Neutrophil (primary cell): ENCODE measurements around the gene C5orf24.

Source experiments
- H3K27ac ChIP-seq: fragments of 200-600 bp; sonication (generic); 2 replicates; pipeline ENCODE4 v1.5.1; 2016; ENCODE audit warnings: mild to moderate bottlenecking, moderate library complexity
- H3K27me3 ChIP-seq: fragments of 200-600 bp; sonication (generic); 2 replicates; pipeline ENCODE4 v1.6.0; 2016; ENCODE audit warnings: mild to moderate bottlenecking
- H3K36me3 ChIP-seq: fragments of 200-600 bp; sonication (generic); 2 replicates; pipeline ENCODE4 v1.5.1; 2017
- H3K4me1 ChIP-seq, 2 experiments: fragments of 200-600 bp in 1 of 2; sonication (generic) in 1 of 2; 1 replicate in 1 of 2; 2 replicates in 1 of 2; pipeline versions ENCODE4 v1.5.1 to v1.6.1; 2013 to 2016; ENCODE audit warnings: low read depth in 1 of 2, low read length in 1 of 2, mild to moderate bottlenecking in 1 of 2, moderate library complexity in 1 of 2; ENCODE audit not compliant: control insufficient read depth in 1 of 2, insufficient read depth in 1 of 2
- H3K4me3 ChIP-seq, 2 experiments: fragments of 200-600 bp in 1 of 2; sonication (generic) in 1 of 2; 1 replicate in 1 of 2; 2 replicates in 1 of 2; pipeline ENCODE4 v1.5.1; 2013 to 2016; ENCODE audit warnings: low read depth in 1 of 2, low read length in 1 of 2, mild to moderate bottlenecking in 1 of 2, moderate library complexity in 1 of 2
- H3K9me3 ChIP-seq: fragments of 200-600 bp; sonication (generic); 2 replicates; pipeline ENCODE4 v1.5.1; 2016
- TF ChIP-seq, protein P1 (sequence below): fragments of 200-600 bp; sonication (generic); IDR thresholded peaks from 2 replicates; pipeline ENCODE4 v1.5.1; 2016; ENCODE audit warnings: antibody characterized with exemption

Gene C5orf24

GRCh38 chr5:134817006-134817405 lies 28.8 kb upstream of the C5orf24 start:
- peaks cover 72% of the 10 kb centered on the region for H3K36me3 ChIP-seq
- H3K4me3 ChIP-seq: no peak overlapping the region
- H3K9me3 ChIP-seq: no peaks in the 10 kb centered on the region
- TF ChIP-seq, protein P1, sequence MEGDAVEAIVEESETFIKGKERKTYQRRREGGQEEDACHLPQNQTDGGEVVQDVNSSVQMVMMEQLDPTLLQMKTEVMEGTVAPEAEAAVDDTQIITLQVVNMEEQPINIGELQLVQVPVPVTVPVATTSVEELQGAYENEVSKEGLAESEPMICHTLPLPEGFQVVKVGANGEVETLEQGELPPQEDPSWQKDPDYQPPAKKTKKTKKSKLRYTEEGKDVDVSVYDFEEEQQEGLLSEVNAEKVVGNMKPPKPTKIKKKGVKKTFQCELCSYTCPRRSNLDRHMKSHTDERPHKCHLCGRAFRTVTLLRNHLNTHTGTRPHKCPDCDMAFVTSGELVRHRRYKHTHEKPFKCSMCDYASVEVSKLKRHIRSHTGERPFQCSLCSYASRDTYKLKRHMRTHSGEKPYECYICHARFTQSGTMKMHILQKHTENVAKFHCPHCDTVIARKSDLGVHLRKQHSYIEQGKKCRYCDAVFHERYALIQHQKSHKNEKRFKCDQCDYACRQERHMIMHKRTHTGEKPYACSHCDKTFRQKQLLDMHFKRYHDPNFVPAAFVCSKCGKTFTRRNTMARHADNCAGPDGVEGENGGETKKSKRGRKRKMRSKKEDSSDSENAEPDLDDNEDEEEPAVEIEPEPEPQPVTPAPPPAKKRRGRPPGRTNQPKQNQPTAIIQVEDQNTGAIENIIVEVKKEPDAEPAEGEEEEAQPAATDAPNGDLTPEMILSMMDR: no peak
- no peak overlapping the region for H3K27ac ChIP-seq
- H3K4me1 ChIP-seq: peaks cover 0 to 11% of the 10 kb centered on the region in 2 experiments
- no peaks in the 10 kb centered on the region for H3K27me3 ChIP-seq

DNA sequence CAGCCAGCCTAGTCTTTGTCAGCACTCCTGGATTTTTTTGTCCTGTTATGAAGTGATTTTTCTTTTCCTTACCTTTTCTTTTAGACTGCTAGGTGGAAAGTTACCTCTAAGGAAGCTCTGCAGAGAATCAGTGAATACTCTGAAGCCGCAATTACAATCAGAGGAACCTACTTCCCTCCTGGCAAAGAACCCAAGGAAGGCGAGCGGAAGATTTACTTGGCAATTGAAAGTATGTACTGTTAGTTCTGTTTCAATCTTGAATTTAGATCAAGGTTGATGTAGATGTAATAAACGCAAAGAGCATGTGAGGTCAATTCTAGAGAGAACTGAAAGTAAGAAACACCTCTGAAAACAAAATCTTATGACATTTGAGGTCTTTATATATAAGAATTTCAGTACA lies 27.0 kb upstream of the C5orf24 start:
- Histone ChIP-seq H3K36me3 (peaks cover 73% of the 10 kb centered on the region), H3K9me3 (no peaks in the 10 kb centered on the region), H3K4me3 (no peak overlapping the region), H3K27me3 (no peaks in the 10 kb centered on the region), H3K27ac (no peak overlapping the region), H3K4me1 (peaks cover 0 to 6% of the 10 kb centered on the region in 2 experiments)
- TF ChIP-seq, protein P1: no peak

- H3K9me3 ChIP-seq: no peaks in the 10 kb centered on the region
- no peak overlapping the region for H3K27ac ChIP-seq
- H3K27me3 ChIP-seq: no peaks in the 10 kb centered on the region
- TF ChIP-seq, protein P1: no peak
- no peaks in the 10 kb centered on the region for H3K4me1 ChIP-seq
- H3K36me3 ChIP-seq: peaks cover 79% of the 10 kb centered on the region
- no peak overlapping the region for H3K4me3 ChIP-seq
Observed at GRCh38 chr5:134819407-134819963, 26.3 kb upstream of the C5orf24 start.

GRCh38 chr5:134821841-134822240 lies 23.9 kb upstream of the C5orf24 start:
- Histone ChIP-seq H3K4me1 (peaks cover 7 to 12% of the 10 kb centered on the region in 2 experiments), H3K27ac (no peak overlapping the region)
- TF ChIP-seq, protein P1: no peak

GRCh38 chr5:134824681-134825080 lies 21.1 kb upstream of the C5orf24 start:
- Histone ChIP-seq H3K4me1 (peaks cover 7 to 12% of the 10 kb centered on the region in 2 experiments), H3K4me3 (no peak overlapping the region), H3K9me3 (no peaks in the 10 kb centered on the region), H3K27ac (no peak overlapping the region), H3K27me3 (no peaks in the 10 kb centered on the region), H3K36me3 (peaks cover 73% of the 10 kb centered on the region)
- TF ChIP-seq, protein P1: no peak

More at GRCh38 chr5:134821841-134822240, 23.9 kb upstream of the C5orf24 start:
- H3K27me3 ChIP-seq: no peaks in the 10 kb centered on the region
- peaks cover 73% of the 10 kb centered on the region for H3K36me3 ChIP-seq
- H3K4me3 ChIP-seq: no peak overlapping the region
- no peaks in the 10 kb centered on the region for H3K9me3 ChIP-seq

DNA sequence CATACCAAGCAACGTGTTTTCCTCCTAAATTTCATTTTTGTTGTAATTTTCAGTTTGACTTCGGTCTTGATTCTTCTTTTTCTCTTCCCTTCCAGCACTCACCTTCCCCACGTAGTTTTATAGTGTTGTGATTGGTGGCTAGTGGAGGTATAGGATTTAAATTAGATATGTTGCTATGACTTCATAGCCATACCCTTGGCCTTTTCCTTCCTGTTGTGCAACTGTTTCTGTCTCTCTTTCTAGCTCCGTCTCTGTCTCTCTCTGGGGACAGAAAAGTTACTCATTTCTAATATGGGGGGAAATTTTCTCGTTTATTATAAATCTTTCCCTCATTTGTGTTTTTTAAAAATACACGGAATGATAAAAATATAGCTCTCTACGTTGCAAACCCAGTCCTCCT lies 20.6 kb upstream of the C5orf24 start:
- TF ChIP-seq, protein P1: no peak
- Histone ChIP-seq H3K36me3 (peaks cover 68% of the 10 kb centered on the region), H3K27me3 (no peaks in the 10 kb centered on the region), H3K27ac (no peak overlapping the region), H3K4me3 (no peak overlapping the region), H3K4me1 (peaks cover 7 to 12% of the 10 kb centered on the region in 2 experiments), H3K9me3 (no peaks in the 10 kb centered on the region)
